ENCODE results near the gene GNAT1. TPM values are rescaled to one million over a fixed set of nuclear protein-coding genes. Genes with fewer than 3 reads are reported as not detected.

The GNAT1 gene
- total and polyA plus RNA-seq, 2 of the 13 experiments (the other 11 are each of a cell fraction or from before 2014, with no cell fraction given), result 0.15 TPM; not detected in 1

- no peak for TF ChIP-seq ZHX2 (IDR thresholded peaks at IDR 0.05; ENCODE audit: low read depth)
- no peak for TF ChIP-seq ZHX2 (CRISPR knock-in tag; IDR thresholded peaks at IDR 0.05; ENCODE audit: borderline replicate concordance)
- TF ChIP-seq BRF2 (CRISPR knock-in tag; IDR thresholded peaks at IDR 0.05), result no peak
- TF ChIP-seq ZNF383 (CRISPR knock-in tag; IDR thresholded peaks at IDR 0.05; ENCODE audit: borderline replicate concordance), result no peak
- TF ChIP-seq ZBTB4 (CRISPR knock-in tag; IDR thresholded peaks at IDR 0.05; ENCODE audit: borderline replicate concordance), result no peak
- no peak for TF ChIP-seq ZNF280D (CRISPR knock-in tag; IDR thresholded peaks at IDR 0.05)
- no peak for TF ChIP-seq IRF1 (CRISPR knock-in tag; IDR thresholded peaks at IDR 0.05; ENCODE audit: low read depth)
- TF ChIP-seq RAD51 (IDR thresholded peaks at IDR 0.05; ENCODE audit: borderline replicate concordance), result no peak
- TF ChIP-seq NPAS2 (CRISPR knock-in tag; IDR thresholded peaks at IDR 0.05; ENCODE audit: borderline replicate concordance), result no peak
- TF ChIP-seq PRDM4 (CRISPR knock-in tag; IDR thresholded peaks at IDR 0.05; ENCODE audit: borderline replicate concordance), result no peak
- no peak for TF ChIP-seq ZNF256 (CRISPR knock-in tag; conservative IDR thresholded peaks at IDR 0.05)
Measured at GRCh38 chr3:50194903-50195500, 3.6 kb downstream of the GNAT1 start (continued).

Data from HepG2 (cell line).